Activated gamma-delta T cell (primary cell): Measurements from ENCODE around the gene RHBG.
"Not testable (repeated sequence)": the region's sequence is repeated elsewhere in the genome, so short reads cannot be mapped to it uniquely, and the experiment has no call there.

Source experiments
- DNase-seq: peaks from one replicate; lab custom pipeline; 2025; lab: John Stamatoyannopoulos, UW
- total RNA-seq, 2 donors: gene quantifications; one replicate each; lab custom pipeline; 2026; lab: John Stamatoyannopoulos, UW

Gene RHBG
- total RNA-seq = 0 reads per million in 2 donors

- DNase-seq = no peak
Measured at GRCh38 chr1:156368889-156369684, at the start of gene RHBG. Gene RHBG (plus strand): TSS chr1:156369211. CDS start chr1:156369250, 39 bp downstream.

- no peak for DNase-seq
Measured at GRCh38 chr1:156319664-156320063, 49.3 kb upstream of the RHBG start.

- DNase-seq = no peak
Measured at GRCh38 chr1:156320560-156320959, 48.5 kb upstream of the RHBG start.

GRCh38 chr1:156323179-156323578, 45.8 kb upstream of the RHBG start:
- DNase-seq = not testable (repeated sequence)

- no peak for DNase-seq
Measured at GRCh38 chr1:156336242-156336641, 32.8 kb upstream of the RHBG start.

GRCh38 chr1:156337052-156337887, 31.7 kb upstream of the RHBG start:
- DNase-seq = no peak

GRCh38 chr1:156337888-156338179, 31.2 kb upstream of the RHBG start:
- DNase-seq = no peak

GRCh38 chr1:156338180-156338976, 30.6 kb upstream of the RHBG start, which contains the start of the genes CCT3 and TSACC:
Gene CCT3 (minus strand): TSS chr1:156338292. CDS start chr1:156338184, 108 bp downstream.
Gene TSACC (plus strand): TSS chr1:156338526. CDS start chr1:156339758, 1,232 bp downstream.
- DNase-seq = peak; percentile 94

- DNase-seq = no peak
Measured at GRCh38 chr1:156342166-156342955, 26.6 kb upstream of the RHBG start.

GRCh38 chr1:156344409-156344808, 24.6 kb upstream of the RHBG start:
- DNase-seq = no peak

GRCh38 chr1:156346035-156346434, 23.0 kb upstream of the RHBG start:
- DNase-seq = not testable (repeated sequence)

- DNase-seq = no peak
Measured at GRCh38 chr1:156346636-156347035, 22.4 kb upstream of the RHBG start.

- DNase-seq = no peak
Measured at GRCh38 chr1:156347331-156347730, 21.7 kb upstream of the RHBG start.

GRCh38 chr1:156352481-156352880, 16.5 kb upstream of the RHBG start:
- not testable (repeated sequence) for DNase-seq

- no peak for DNase-seq
Measured at GRCh38 chr1:156356262-156356874, 12.6 kb upstream of the RHBG start.

- no peak for DNase-seq
Measured at GRCh38 chr1:156356875-156357534, 12.0 kb upstream of the RHBG start.

GRCh38 chr1:156357977-156358376, 11.0 kb upstream of the RHBG start:
- DNase-seq = no peak

- no peak for DNase-seq
Measured at GRCh38 chr1:156358641-156359040, 10.4 kb upstream of the RHBG start.

- DNase-seq = no peak
Measured at GRCh38 chr1:156359249-156359648, 9.8 kb upstream of the RHBG start.

GRCh38 chr1:156359973-156360372, 9.0 kb upstream of the RHBG start:
- no peak for DNase-seq
